ENCODE results near the gene TMEM202.
"Not testable (repeated sequence)": the region's sequence is repeated elsewhere in the genome, so short reads cannot be mapped to it uniquely, and the experiment has no call there.

Gene TMEM202

GRCh38 chr15:72379106-72379505, 19.0 kb upstream of the TMEM202 start:
- H3K27me3 ChIP-seq (replicated peaks in 2 of 5; ENCODE audit: control insufficient read depth in 4 of 5, insufficient read depth in 5 of 5, low read length in 4 of 5); DNase-seq; POLR2A ChIA-PET; H3K4me3 ChIP-seq (ENCODE audit: control insufficient read depth in 1 of 7, extremely low read depth in 1 of 7, insufficient read depth in 4 of 7, low read depth in 2 of 7, low read length in 6 of 7); H3K36me3 ChIP-seq (ENCODE audit: control insufficient read depth in 4 of 4, insufficient read depth in 4 of 4, low read length in 3 of 4); H3K9me3 ChIP-seq (ENCODE audit: control extremely low read depth in 1 of 5, control insufficient read depth in 4 of 5, insufficient read depth in 2 of 5, low read depth in 1 of 5, low read length in 4 of 5); CTCF ChIA-PET; H3K27ac ChIP-seq (ENCODE audit: insufficient read depth in 1 of 2, low read depth in 1 of 2, low read length in 2 of 2, poor library complexity in 1 of 2, severe bottlenecking in 2 of 2): not testable (repeated sequence)
- 83% methylated on average over 1 of the region's 3 CpGs for WGBS (ENCODE audit: insufficient coverage)
- H3K4me1 ChIP-seq (ENCODE audit: control extremely low read depth in 1 of 4, control insufficient read depth in 4 of 4, insufficient read depth in 4 of 4, low read length in 3 of 4) = peaks cover 10 to 26% (median 22%) of the 10 kb centered on the region in 4 experiments

GRCh38 chr15:72379856-72380430, 18.2 kb upstream of the TMEM202 start:
- WGBS (ENCODE audit: insufficient coverage) = 65% methylated on average over 2 of the region's 2 CpGs
- ChIA-PET CTCF (no interaction called here), POLR2A (no interaction called here)
- H3K4me3 ChIP-seq (ENCODE audit: control insufficient read depth in 1 of 7, extremely low read depth in 1 of 7, insufficient read depth in 4 of 7, low read depth in 2 of 7, low read length in 6 of 7) = no peak overlapping the region
- H3K36me3 ChIP-seq (ENCODE audit: control insufficient read depth in 4 of 4, insufficient read depth in 4 of 4, low read length in 3 of 4) = no peaks in the 10 kb centered on the region
- H3K9me3 ChIP-seq (ENCODE audit: control extremely low read depth in 1 of 5, control insufficient read depth in 4 of 5, insufficient read depth in 2 of 5, low read depth in 1 of 5, low read length in 4 of 5) = no peaks in the 10 kb centered on the region
- peaks cover 0 to 5% (median 0%) of the 10 kb centered on the region in 5 experiments for H3K27me3 ChIP-seq (replicated peaks in 2 of 5; ENCODE audit: control insufficient read depth in 4 of 5, insufficient read depth in 5 of 5, low read length in 4 of 5)
- peaks cover 5 to 19% (median 15%) of the 10 kb centered on the region in 4 experiments for H3K4me1 ChIP-seq (ENCODE audit: control extremely low read depth in 1 of 4, control insufficient read depth in 4 of 4, insufficient read depth in 4 of 4, low read length in 3 of 4)
- H3K27ac ChIP-seq (ENCODE audit: insufficient read depth in 1 of 2, low read depth in 1 of 2, low read length in 2 of 2, poor library complexity in 1 of 2, severe bottlenecking in 2 of 2) = no peak overlapping the region
- no peak for DNase-seq

- Histone ChIP-seq H3K27me3 (replicated peaks in 2 of 5; ENCODE audit: control insufficient read depth in 4 of 5, insufficient read depth in 5 of 5, low read length in 4 of 5) (peaks cover 0 to 5% (median 2%) of the 10 kb centered on the region in 5 experiments), H3K4me1 (ENCODE audit: control extremely low read depth in 1 of 4, control insufficient read depth in 4 of 4, insufficient read depth in 4 of 4, low read length in 3 of 4) (peaks cover 3 to 12% (median 10%) of the 10 kb centered on the region in 4 experiments), H3K9me3 (ENCODE audit: control extremely low read depth in 1 of 5, control insufficient read depth in 4 of 5, insufficient read depth in 2 of 5, low read depth in 1 of 5, low read length in 4 of 5) (no peaks in the 10 kb centered on the region), H3K4me3 (ENCODE audit: control insufficient read depth in 1 of 7, extremely low read depth in 1 of 7, insufficient read depth in 4 of 7, low read depth in 2 of 7, low read length in 6 of 7) (no peak overlapping the region), H3K27ac (ENCODE audit: insufficient read depth in 1 of 2, low read depth in 1 of 2, low read length in 2 of 2, poor library complexity in 1 of 2, severe bottlenecking in 2 of 2) (no peak overlapping the region), H3K36me3 (ENCODE audit: control insufficient read depth in 4 of 4, insufficient read depth in 4 of 4, low read length in 3 of 4) (no peaks in the 10 kb centered on the region)
- ChIA-PET CTCF (no interaction called here), POLR2A (no interaction called here)
- DNase-seq = no peak
- 88% methylated on average over 2 of the region's 4 CpGs for WGBS (ENCODE audit: insufficient coverage)
Measured at GRCh38 chr15:72380743-72381142, 17.4 kb upstream of the TMEM202 start.

GRCh38 chr15:72382146-72382545, 16.0 kb upstream of the TMEM202 start:
- no peak overlapping the region for H3K4me3 ChIP-seq (ENCODE audit: control insufficient read depth in 1 of 7, extremely low read depth in 1 of 7, insufficient read depth in 4 of 7, low read depth in 2 of 7, low read length in 6 of 7)
- ChIA-PET CTCF (interaction anchor here (0.7 kb wide), 1 partner anchor 75 kb away, joined by 3 read pairs; no protein-coding TSS in a partner anchor), POLR2A (no interaction called here)
- H3K4me1 ChIP-seq (ENCODE audit: control extremely low read depth in 1 of 4, control insufficient read depth in 4 of 4, insufficient read depth in 4 of 4, low read length in 3 of 4) = no peaks in the 10 kb centered on the region
- peak in 2 of 3 donors; percentile 38 to 45 for DNase-seq
- H3K27ac ChIP-seq (ENCODE audit: insufficient read depth in 1 of 2, low read depth in 1 of 2, low read length in 2 of 2, poor library complexity in 1 of 2, severe bottlenecking in 2 of 2) = no peak overlapping the region
- no peaks in the 10 kb centered on the region for H3K9me3 ChIP-seq (ENCODE audit: control extremely low read depth in 1 of 5, control insufficient read depth in 4 of 5, insufficient read depth in 2 of 5, low read depth in 1 of 5, low read length in 4 of 5)
- no peaks in the 10 kb centered on the region for H3K36me3 ChIP-seq (ENCODE audit: control insufficient read depth in 4 of 4, insufficient read depth in 4 of 4, low read length in 3 of 4)
- peaks cover 0 to 5% (median 2%) of the 10 kb centered on the region in 5 experiments for H3K27me3 ChIP-seq (replicated peaks in 2 of 5; ENCODE audit: control insufficient read depth in 4 of 5, insufficient read depth in 5 of 5, low read length in 4 of 5)
- WGBS (ENCODE audit: insufficient coverage) = 92% methylated on average over 2 of the region's 2 CpGs

- no peaks in the 10 kb centered on the region for H3K4me1 ChIP-seq (ENCODE audit: control extremely low read depth in 1 of 4, control insufficient read depth in 4 of 4, insufficient read depth in 4 of 4, low read length in 3 of 4)
- ChIA-PET CTCF (no interaction called here), POLR2A (no interaction called here)
Measured at GRCh38 chr15:72387741-72388140, 10.4 kb upstream of the TMEM202 start.

GRCh38 chr15:72389231-72389630, 8.9 kb upstream of the TMEM202 start:
- Histone ChIP-seq H3K27me3 (replicated peaks in 2 of 5; ENCODE audit: control insufficient read depth in 4 of 5, insufficient read depth in 5 of 5, low read length in 4 of 5) (peaks cover 0 to 7% (median 4%) of the 10 kb centered on the region in 5 experiments), H3K9me3 (ENCODE audit: control extremely low read depth in 1 of 5, control insufficient read depth in 4 of 5, insufficient read depth in 2 of 5, low read depth in 1 of 5, low read length in 4 of 5) (no peaks in the 10 kb centered on the region), H3K27ac (ENCODE audit: insufficient read depth in 1 of 2, low read depth in 1 of 2, low read length in 2 of 2, poor library complexity in 1 of 2, severe bottlenecking in 2 of 2) (no peak overlapping the region), H3K4me3 (ENCODE audit: control insufficient read depth in 1 of 7, extremely low read depth in 1 of 7, insufficient read depth in 4 of 7, low read depth in 2 of 7, low read length in 6 of 7) (no peak overlapping the region), H3K4me1 (ENCODE audit: control extremely low read depth in 1 of 4, control insufficient read depth in 4 of 4, insufficient read depth in 4 of 4, low read length in 3 of 4) (no peaks in the 10 kb centered on the region), H3K36me3 (ENCODE audit: control insufficient read depth in 4 of 4, insufficient read depth in 4 of 4, low read length in 3 of 4) (no peaks in the 10 kb centered on the region)
- no peak for DNase-seq
- 94% methylated on average over 2 of the region's 3 CpGs for WGBS (ENCODE audit: insufficient coverage)
- ChIA-PET CTCF (no interaction called here), POLR2A (no interaction called here)

More at GRCh38 chr15:72387741-72388140, 10.4 kb upstream of the TMEM202 start:
- no peak for DNase-seq
- Histone ChIP-seq H3K9me3 (ENCODE audit: control extremely low read depth in 1 of 5, control insufficient read depth in 4 of 5, insufficient read depth in 2 of 5, low read depth in 1 of 5, low read length in 4 of 5) (no peaks in the 10 kb centered on the region), H3K4me3 (ENCODE audit: control insufficient read depth in 1 of 7, extremely low read depth in 1 of 7, insufficient read depth in 4 of 7, low read depth in 2 of 7, low read length in 6 of 7) (no peak overlapping the region), H3K27ac (ENCODE audit: insufficient read depth in 1 of 2, low read depth in 1 of 2, low read length in 2 of 2, poor library complexity in 1 of 2, severe bottlenecking in 2 of 2) (no peak overlapping the region), H3K27me3 (replicated peaks in 2 of 5; ENCODE audit: control insufficient read depth in 4 of 5, insufficient read depth in 5 of 5, low read length in 4 of 5) (peaks cover 0 to 7% (median 5%) of the 10 kb centered on the region in 5 experiments), H3K36me3 (ENCODE audit: control insufficient read depth in 4 of 4, insufficient read depth in 4 of 4, low read length in 3 of 4) (no peaks in the 10 kb centered on the region)

- H3K27ac ChIP-seq (ENCODE audit: insufficient read depth in 1 of 2, low read depth in 1 of 2, low read length in 2 of 2, poor library complexity in 1 of 2, severe bottlenecking in 2 of 2); H3K36me3 ChIP-seq (ENCODE audit: control insufficient read depth in 4 of 4, insufficient read depth in 4 of 4, low read length in 3 of 4); H3K4me3 ChIP-seq (ENCODE audit: control insufficient read depth in 1 of 7, extremely low read depth in 1 of 7, insufficient read depth in 4 of 7, low read depth in 2 of 7, low read length in 6 of 7); CTCF ChIA-PET; H3K4me1 ChIP-seq (ENCODE audit: control extremely low read depth in 1 of 4, control insufficient read depth in 4 of 4, insufficient read depth in 4 of 4, low read length in 3 of 4); H3K9me3 ChIP-seq (ENCODE audit: control extremely low read depth in 1 of 5, control insufficient read depth in 4 of 5, insufficient read depth in 2 of 5, low read depth in 1 of 5, low read length in 4 of 5); POLR2A ChIA-PET; DNase-seq; H3K27me3 ChIP-seq (replicated peaks in 2 of 5; ENCODE audit: control insufficient read depth in 4 of 5, insufficient read depth in 5 of 5, low read length in 4 of 5): not testable (repeated sequence)
- 100% methylated on average over 2 of the region's 24 CpGs for WGBS (ENCODE audit: insufficient coverage)
Measured at GRCh38 chr15:72396331-72396730, 1.8 kb upstream of the TMEM202 start.

Data from common myeloid progenitor, CD34-positive (primary cell).